Sciatic nerve (tissue), 2 donors: ENCODE measurements around the gene NLRC4. TPM values are rescaled to one million over a fixed set of nuclear protein-coding genes. Genes with fewer than 3 reads are reported as not detected.
"Not testable (repeated sequence)": the region's sequence is repeated elsewhere in the genome, so short reads cannot be mapped to it uniquely, and the experiment has no call there.

Experiments
- ATAC-seq: fragments of 200-7000 bp; cut with Tn5 transposase; one replicate; pipeline ENCODE4 v1.9.1; 2020; ENCODE audit warnings: mild to moderate bottlenecking, moderate library complexity
- DNase-seq: peaks from one replicate; pipeline ENCODE4 v3.0.0-alpha.2; 2020; ENCODE audit warnings: low spot score
- intact Hi-C: fragments of 100-400 bp; cut with DNase I; formaldehyde crosslinking; loops from one replicate; pipeline ENCODE4 v1.14.2; 2022
- total RNA-seq: library from RNA; stranded (reverse); fragmentation: NEBNext Ultra II Directional; extraction: Animal tissue kit (Norgen Biotek cat#: 25700); gene quantifications from one replicate; pipeline ENCODE4 v1.2.1, GENCODE V29; 2021
- donor health status: DM: no; HTN: no; CAD: no.
- donor health status: DM: no; HTN: no; CAD: no.

The NLRC4 gene
- total RNA-seq, 1 donor from 2014 or later: 3.1 TPM

- intact Hi-C loops: no loop called here
- ATAC-seq (no peak), DNase-seq (no peak)
Measured at GRCh38 chr2:32249731-32250236, 14.9 kb downstream of the NLRC4 start.

- ATAC-seq: no peak
- no peak for DNase-seq
- intact Hi-C loops: no loop called here
Measured at GRCh38 chr2:32248299-32248698, 16.4 kb downstream of the NLRC4 start.

GRCh38 chr2:32246911-32247310 is 17.8 kb downstream of the NLRC4 start:
- ATAC-seq: no peak
- intact Hi-C loops: no loop called here
- DNase-seq: no peak

GRCh38 chr2:32242331-32242730 is 22.4 kb downstream of the NLRC4 start:
- intact Hi-C loops: no loop called here
- ATAC-seq (no peak), DNase-seq (no peak)

- DNase-seq (no peak), ATAC-seq (no peak)
- intact Hi-C loops: no loop called here
Measured at GRCh38 chr2:32237996-32238395, 26.7 kb downstream of the NLRC4 start.

GRCh38 chr2:32237488-32237887 is 27.2 kb downstream of the NLRC4 start:
- DNase-seq (no peak), ATAC-seq (no peak)
- intact Hi-C loops: no loop called here

- DNase-seq (no peak), ATAC-seq (no peak)
- intact Hi-C loops: no loop called here
Measured at GRCh38 chr2:32235315-32235714, 29.4 kb downstream of the NLRC4 start.

GRCh38 chr2:32231959-32232358 is 32.7 kb downstream of the NLRC4 start:
- no peak for DNase-seq
- intact Hi-C loops: no loop called here
- ATAC-seq: no peak

- intact Hi-C loops: no loop called here
- DNase-seq: no peak
- ATAC-seq: no peak
Measured at GRCh38 chr2:32229635-32230034, 35.1 kb downstream of the NLRC4 start.

GRCh38 chr2:32228181-32228580 is 36.5 kb downstream of the NLRC4 start:
- no peak for DNase-seq
- no peak for ATAC-seq
- intact Hi-C loops: no loop called here

- no peak for DNase-seq
- intact Hi-C loops: no loop called here
- no peak for ATAC-seq
Measured at GRCh38 chr2:32227492-32227891, 37.2 kb downstream of the NLRC4 start.

- ATAC-seq (no peak), DNase-seq (no peak)
- intact Hi-C loops: no loop called here
Measured at GRCh38 chr2:32222966-32223365, 41.7 kb downstream of the NLRC4 start.

GRCh38 chr2:32220445-32220844 is 44.2 kb downstream of the NLRC4 start:
- ATAC-seq (no peak), DNase-seq (no peak)
- intact Hi-C loops: no loop called here

- intact Hi-C loops: no loop called here
- ATAC-seq: no peak
Measured at GRCh38 chr2:32212295-32212694, 52.4 kb downstream of the NLRC4 start.

GRCh38 chr2:32210767-32211408 is 53.8 kb downstream of the NLRC4 start:
- DNase-seq (no peak), ATAC-seq (no peak)
- intact Hi-C loops: no loop called here

More at GRCh38 chr2:32212295-32212694, 52.4 kb downstream of the NLRC4 start:
- DNase-seq: no peak

GRCh38 chr2:32203428-32203827 is 61.3 kb downstream of the NLRC4 start:
- intact Hi-C loops, DNase-seq, ATAC-seq: not testable (repeated sequence)

GRCh38 chr2:32200814-32201213 is 63.9 kb downstream of the NLRC4 start:
- DNase-seq: no peak

GRCh38 chr2:32192418-32192817 is 72.3 kb downstream of the NLRC4 start:
- ATAC-seq (no peak), DNase-seq (no peak)
- intact Hi-C loops: no loop called here

More at GRCh38 chr2:32200814-32201213, 63.9 kb downstream of the NLRC4 start:
- ATAC-seq: no peak
- intact Hi-C loops: no loop called here

- intact Hi-C loops: no loop called here
Measured at GRCh38 chr2:32189011-32189410, 75.7 kb downstream of the NLRC4 start.

GRCh38 chr2:32182667-32183066 is 82.0 kb downstream of the NLRC4 start:
- DNase-seq: no peak
- ATAC-seq: no peak
- intact Hi-C loops: no loop called here

More at GRCh38 chr2:32189011-32189410, 75.7 kb downstream of the NLRC4 start:
- no peak for ATAC-seq
- no peak for DNase-seq
